Fibroblast of skin of right quadriceps (primary cell): ENCODE measurements around the gene TLCD3A.
"Not testable (repeated sequence)": the region's sequence is repeated elsewhere in the genome, so short reads cannot be mapped to it uniquely, and the experiment has no call there.

Experiments used
- DNase-seq: peaks from one replicate; pipeline ENCODE4 v3.0.0-alpha.2; 2013

The TLCD3A gene

GRCh38 chr17:732067-732901 lies at the start of gene TLCD3A:
TLCD3A (plus strand) TSS chr17:732596; CDS start chr17:732648, 52 bp downstream.
- peak; percentile 69 for DNase-seq

- DNase-seq, result no peak
These were observed 49.4 kb upstream of the TLCD3A start for GRCh38 chr17:683040-683439.

- no peak for DNase-seq
These were observed 48.7 kb upstream of the TLCD3A start for GRCh38 chr17:683499-684254.

- DNase-seq, result no peak
These were observed 47.4 kb upstream of the TLCD3A start for GRCh38 chr17:685006-685405.

GRCh38 chr17:688100-688989 lies 44.1 kb upstream of the TLCD3A start:
- peak; percentile 49 for DNase-seq

- DNase-seq, result no peak
These were observed 42.7 kb upstream of the TLCD3A start for GRCh38 chr17:689556-690275.

- no peak for DNase-seq
These were observed 42.0 kb upstream of the TLCD3A start for GRCh38 chr17:690361-690760.

GRCh38 chr17:691423-691822 lies 41.0 kb upstream of the TLCD3A start:
- DNase-seq, result peak; percentile 82

- DNase-seq, result peak; percentile 90
These were observed 40.3 kb upstream of the TLCD3A start for GRCh38 chr17:692116-692515.

- peak; percentile 100 for DNase-seq
These were observed 38.4 kb upstream of the TLCD3A start for GRCh38 chr17:693791-694638.

- DNase-seq, result no peak
These were observed 36.0 kb upstream of the TLCD3A start for GRCh38 chr17:696369-696768.

- DNase-seq, result no peak
These were observed 34.7 kb upstream of the TLCD3A start for GRCh38 chr17:697682-698081.

- DNase-seq, result not testable (repeated sequence)
These were observed 34.3 kb upstream of the TLCD3A start for GRCh38 chr17:698096-698495.

- no peak for DNase-seq
These were observed 33.1 kb upstream of the TLCD3A start for GRCh38 chr17:699345-699744.

- DNase-seq, result peak; percentile 39
These were observed 31.8 kb upstream of the TLCD3A start for GRCh38 chr17:700504-701094.

- DNase-seq, result no peak
These were observed 29.1 kb upstream of the TLCD3A start for GRCh38 chr17:703081-703875.

- DNase-seq, result no peak
These were observed 28.1 kb upstream of the TLCD3A start for GRCh38 chr17:704111-704864.

GRCh38 chr17:705011-705410 lies 27.4 kb upstream of the TLCD3A start:
- DNase-seq, result no peak

- no peak for DNase-seq
These were observed 26.5 kb upstream of the TLCD3A start for GRCh38 chr17:705863-706262.
